Frontal cortex (tissue), 4 donors: ENCODE measurements around the gene PIP. TPM values are rescaled to one million over a fixed set of nuclear protein-coding genes. Genes with fewer than 3 reads are reported as not detected.
"Not testable (repeated sequence)": the region's sequence is repeated elsewhere in the genome, so short reads cannot be mapped to it uniquely, and the experiment has no call there.

ENCODE experiments used
- DNase-seq, 2 donors: peaks; one replicate each; pipeline ENCODE4 v3.0.0; 2012; ENCODE audit warnings: low spot score in 2 of 2
- FAIRE-seq: peaks from 2 replicates; lab custom pipeline; 2012; peaks lifted over from hg19 to GRCh38; lab: Jason Lieb, UNC
- total RNA-seq: library from RNA; depleted of rRNA; stranded (reverse); fragments of >200 nt; gene quantifications from one replicate; pipeline ENCODE4 v1.2.3, GENCODE V29; 2014
- donor health status: control.
- donor health status: control.
- donor health status: control.

The PIP gene
- total RNA-seq, 1 donor from 2014 or later, result not detected

GRCh38 chr7:143172354-143172753, 40.5 kb downstream of the PIP start:
- DNase-seq, result no peak
- FAIRE-seq, result no peak

DNA sequence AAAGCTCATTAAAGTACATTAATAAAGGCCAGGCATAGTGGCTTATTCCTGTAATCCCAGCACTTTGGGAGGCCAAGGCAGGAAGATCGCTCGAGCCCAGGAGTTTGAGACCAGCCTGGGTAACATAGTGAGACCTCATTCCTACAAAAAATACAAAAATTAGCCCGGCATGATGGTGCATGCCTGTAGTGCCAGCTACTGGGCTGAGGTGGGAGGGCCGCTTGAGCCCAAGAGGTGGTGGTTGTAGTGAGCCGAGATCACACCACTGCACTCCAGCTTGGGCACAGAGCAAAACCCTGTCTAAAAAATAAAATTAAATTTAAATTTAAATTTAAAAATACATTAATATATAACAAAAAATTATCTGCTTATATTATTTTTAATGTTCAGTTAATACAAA, 44.3 kb downstream of the PIP start:
- no peak for DNase-seq
- FAIRE-seq, result no peak

DNA sequence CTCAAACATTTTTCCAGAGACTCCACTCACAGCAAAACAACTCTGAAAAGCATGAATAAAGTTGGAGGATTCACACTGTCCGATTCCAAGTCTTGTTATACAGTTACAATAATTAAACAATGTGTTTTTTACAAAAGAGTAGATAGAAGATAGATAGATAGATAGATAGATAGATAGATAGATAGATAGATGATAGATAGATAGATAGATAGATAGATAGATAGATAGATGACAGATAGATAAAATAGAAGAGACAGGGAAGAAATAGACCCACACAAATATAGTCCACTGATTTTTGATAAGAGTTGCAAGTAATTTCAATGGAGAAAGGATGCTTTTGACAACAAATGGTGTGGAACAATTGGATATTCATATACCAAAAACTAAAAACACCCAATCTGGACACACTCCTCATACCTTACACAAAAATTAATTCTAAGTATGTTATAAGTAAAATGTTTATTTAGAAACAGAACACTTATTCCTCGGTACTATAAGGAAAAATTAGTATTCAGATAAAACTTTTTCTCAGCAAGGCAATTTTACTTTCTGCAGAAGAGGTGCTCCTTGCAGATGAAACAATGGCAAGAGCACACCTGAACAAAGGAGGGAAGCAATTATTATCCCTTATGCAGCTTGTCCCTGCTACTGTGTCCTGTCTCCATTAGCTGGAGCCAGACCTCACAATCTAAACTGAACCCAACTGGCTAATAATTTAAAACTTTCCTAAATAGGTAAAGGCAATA, 45.7 kb downstream of the PIP start:
- FAIRE-seq (no peak), DNase-seq (no peak)

- DNase-seq, FAIRE-seq: not testable (repeated sequence)
These were observed 48.9 kb downstream of the PIP start for GRCh38 chr7:143180771-143181170.

- DNase-seq (no peak), FAIRE-seq (no peak)
These were observed 49.5 kb downstream of the PIP start for GRCh38 chr7:143181349-143181748.

DNA sequence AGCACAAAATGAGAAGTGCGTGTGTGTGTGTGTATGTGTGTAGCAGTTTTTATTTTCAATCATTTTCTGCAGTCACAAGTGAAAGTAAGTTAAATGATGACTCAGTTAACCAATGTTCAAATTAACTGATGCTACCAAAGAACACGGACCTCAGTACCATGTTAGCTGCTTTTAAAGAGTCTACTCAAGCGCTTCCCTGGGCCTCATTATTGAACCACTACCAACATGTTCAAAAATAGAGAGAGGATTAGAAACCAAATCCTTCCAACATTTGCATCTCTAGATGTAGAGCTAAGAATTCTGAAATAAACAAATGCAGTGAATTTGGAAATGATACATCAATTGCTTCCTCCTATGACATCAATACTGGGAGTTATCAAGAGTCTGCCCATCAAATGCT, 51.1 kb downstream of the PIP start, which contains the start of gene TAS2R39:
Gene TAS2R39 (plus strand): TSS at position 396 of the 400 bp plus-strand sequence. CDS start 0 bp downstream, at position 396.
- DNase-seq (no peak), FAIRE-seq (no peak)

DNA sequence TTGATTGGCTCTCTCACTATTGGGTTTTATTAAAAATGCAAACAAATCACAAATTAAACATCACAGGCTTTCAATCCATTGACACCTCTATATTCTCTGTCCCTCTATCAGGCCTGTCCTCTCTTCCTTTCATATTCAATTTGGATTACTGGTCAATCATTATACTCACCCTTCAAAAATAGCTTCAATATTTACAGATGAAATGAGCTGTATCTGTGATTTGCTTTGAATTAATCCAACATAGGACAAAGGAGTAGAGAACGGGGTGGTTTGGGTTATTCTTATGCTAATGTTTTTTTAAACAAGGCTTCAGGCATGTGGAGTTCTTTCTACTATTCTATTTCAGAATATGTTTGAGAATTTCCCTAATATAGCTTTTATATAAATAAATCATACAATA, 53.7 kb downstream of the PIP start:
- FAIRE-seq, result no peak
- DNase-seq, result no peak

- no peak for FAIRE-seq
These were observed 57.1 kb downstream of the PIP start for GRCh38 chr7:143188994-143189393.

More at GRCh38 chr7:143188994-143189393, 57.1 kb downstream of the PIP start:
- no peak for DNase-seq

Other genes with a start within 250 kb of the PIP start
- gene TRPV6, start 246.3 kb upstream of the PIP start, total RNA-seq, result under 0.01 TPM
- not detected for gene TRPV5, start 198.3 kb upstream of the PIP start, total RNA-seq
- gene LLCFC1, start 192.6 kb upstream of the PIP start, total RNA-seq, result not detected
- gene KEL, start 169.7 kb upstream of the PIP start, total RNA-seq, result 0.82 TPM
- under 0.01 TPM for gene OR9A2, start 104.9 kb upstream of the PIP start, total RNA-seq
- gene OR6V1, start 79.7 kb upstream of the PIP start, total RNA-seq, result not detected
- not detected for gene TAS2R39, start 51.3 kb downstream of the PIP start, total RNA-seq
- not detected for gene TAS2R40, start 90.0 kb downstream of the PIP start, total RNA-seq
- 24.9 TPM for gene GSTK1, start 131.4 kb downstream of the PIP start, total RNA-seq
- not detected for gene TMEM139, start 152.9 kb downstream of the PIP start, total RNA-seq
- gene CASP2, start 156.3 kb downstream of the PIP start, total RNA-seq, result 20.4 TPM
- gene CLCN1, start 184.0 kb downstream of the PIP start, total RNA-seq, result under 0.01 TPM
- gene FAM131B, start 230.6 kb downstream of the PIP start, total RNA-seq, result 73.8 TPM
- 4.5 TPM for gene ZYX, start 249.3 kb downstream of the PIP start, total RNA-seq